T-helper 17 cell (primary cell): ENCODE measurements around the gene ZBTB2. TPM values are rescaled to one million over a fixed set of nuclear protein-coding genes. Genes with fewer than 3 reads are reported as not detected.
"Not testable (repeated sequence)": the region's sequence is repeated elsewhere in the genome, so short reads cannot be mapped to it uniquely, and the experiment has no call there.

ENCODE experiments used
- ATAC-seq: fragments of 150-1000 bp; cut with Tn5 transposase; 2 replicates; pipeline ENCODE4 v1.10.0; 2021; ENCODE audit warnings: mild to moderate bottlenecking, moderate library complexity
- DNase-seq, 3 donors: peaks; one replicate each; pipeline versions ENCODE4 v3.0.0 to v3.0.0-alpha.2; 2020 to 2021
- H3K9me3 ChIP-seq: one replicate; pipeline ENCODE4 v1.7.0; 2013; ENCODE audit warnings: low read length, mild to moderate bottlenecking; ENCODE audit not compliant: control insufficient read depth, poor library complexity, severe bottlenecking
- H3K27ac Mint-ChIP-seq: one replicate; pipeline ENCODE4 v1.8.0; 2022; ENCODE audit warnings: mild to moderate bottlenecking, moderate library complexity, mixed read lengths
- H3K27me3 Mint-ChIP-seq: one replicate; pipeline ENCODE4 v1.8.0; 2022; ENCODE audit warnings: mixed read lengths
- H3K36me3 Mint-ChIP-seq: one replicate; pipeline ENCODE4 v1.8.0; 2022; ENCODE audit warnings: low read depth, mixed read lengths
- H3K4me1 Mint-ChIP-seq: one replicate; pipeline ENCODE4 v1.8.0; 2022; ENCODE audit warnings: mild to moderate bottlenecking, mixed read lengths
- H3K4me3 Mint-ChIP-seq: one replicate; pipeline ENCODE4 v1.8.0; 2022; ENCODE audit warnings: mild to moderate bottlenecking, moderate library complexity, mixed read lengths
- total RNA-seq, 4 donors: library from RNA in 2 of 4; stranded (reverse) in 2 of 4; gene quantifications; one replicate each; pipeline ENCODE4 v1.2.3 and lab custom pipeline; 2022 to 2026

ZBTB2 gene
- total RNA-seq, 2 donors from 2014 or later, result 23.5 to 29.2 TPM

DNA sequence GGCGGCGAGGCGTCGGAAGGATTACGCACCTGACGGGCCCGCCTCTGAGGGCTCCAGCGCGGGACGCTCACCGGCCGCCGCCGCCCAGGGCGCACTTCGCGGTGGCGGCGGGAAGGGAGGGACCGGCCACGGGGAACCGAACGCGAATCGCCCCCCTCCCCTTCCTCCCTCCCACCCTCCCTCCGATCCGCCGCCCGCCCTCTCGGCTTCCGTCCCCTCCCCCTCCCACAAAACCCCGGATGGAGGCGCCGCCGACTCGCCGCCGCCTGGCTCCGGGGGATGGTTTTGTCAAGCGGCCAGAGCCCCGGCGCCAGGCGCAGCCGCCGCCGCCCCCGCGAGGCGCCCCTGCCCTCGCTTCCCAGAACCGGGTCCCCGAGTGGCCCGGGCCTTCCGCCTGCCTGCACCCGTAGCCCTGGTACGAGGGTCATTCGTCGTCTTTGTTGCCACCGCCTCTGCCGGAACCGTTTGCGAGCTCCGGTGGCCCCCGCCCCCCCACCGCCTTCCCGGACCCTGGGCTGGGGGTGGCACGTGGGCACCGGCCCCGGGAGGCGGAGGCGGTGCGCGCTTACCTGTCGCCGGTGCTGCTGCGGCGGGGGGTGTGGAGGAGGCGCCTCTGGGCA is 398 bp downstream of the ZBTB2 start:
- H3K4me3 Mint-ChIP-seq, result peak overlapping the region; percentile 98
- H3K9me3 ChIP-seq, result no peaks in the 10 kb centered on the region
- H3K4me1 Mint-ChIP-seq, result peaks cover 37% of the 10 kb centered on the region
- ATAC-seq (no peak), DNase-seq (peak; percentile 78 to 81 (median 79))
- no peaks in the 10 kb centered on the region for H3K27me3 Mint-ChIP-seq
- H3K36me3 Mint-ChIP-seq, result no peaks in the 10 kb centered on the region
- peak overlapping the region; percentile 97 for H3K27ac Mint-ChIP-seq

DNA sequence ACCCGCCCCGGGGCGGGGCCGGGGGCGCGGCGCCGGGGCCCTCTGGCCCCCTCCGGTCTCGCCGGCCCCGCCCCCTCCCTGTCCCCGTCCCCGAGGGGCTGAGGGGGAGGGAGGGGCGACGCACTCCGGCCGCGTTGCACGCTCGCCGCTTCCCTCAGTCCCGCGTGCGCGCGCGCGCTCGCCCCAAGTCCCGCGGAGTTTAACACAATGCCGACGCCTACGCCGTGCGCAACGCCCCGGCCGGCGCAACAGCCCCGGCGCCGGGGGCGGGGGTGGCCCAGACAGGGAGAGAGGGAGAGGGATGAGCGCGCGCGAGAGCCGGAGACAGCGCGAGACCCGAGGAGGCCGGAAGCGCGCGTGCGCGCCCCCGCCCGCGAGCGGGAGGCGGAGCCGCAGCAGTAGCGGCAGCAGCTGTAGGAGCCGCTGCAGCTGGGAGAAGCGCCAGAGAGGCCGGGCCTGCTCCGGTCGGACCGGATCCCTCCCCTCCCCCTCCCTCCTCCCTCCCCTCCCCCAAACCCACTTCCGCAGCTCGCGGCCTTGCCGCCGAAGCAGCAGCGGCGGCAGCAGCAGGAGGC is 996 bp downstream of the ZBTB2 start:
- DNase-seq (peak; percentile 97 to 98 (median 97)), ATAC-seq (peak; percentile 82)
- no peaks in the 10 kb centered on the region for H3K9me3 ChIP-seq
- peak overlapping the region; percentile 93 for H3K27ac Mint-ChIP-seq
- H3K27me3 Mint-ChIP-seq, result no peaks in the 10 kb centered on the region
- H3K4me1 Mint-ChIP-seq, result peaks cover 36% of the 10 kb centered on the region
- H3K4me3 Mint-ChIP-seq, result peak overlapping the region; percentile 98
- no peaks in the 10 kb centered on the region for H3K36me3 Mint-ChIP-seq

DNA sequence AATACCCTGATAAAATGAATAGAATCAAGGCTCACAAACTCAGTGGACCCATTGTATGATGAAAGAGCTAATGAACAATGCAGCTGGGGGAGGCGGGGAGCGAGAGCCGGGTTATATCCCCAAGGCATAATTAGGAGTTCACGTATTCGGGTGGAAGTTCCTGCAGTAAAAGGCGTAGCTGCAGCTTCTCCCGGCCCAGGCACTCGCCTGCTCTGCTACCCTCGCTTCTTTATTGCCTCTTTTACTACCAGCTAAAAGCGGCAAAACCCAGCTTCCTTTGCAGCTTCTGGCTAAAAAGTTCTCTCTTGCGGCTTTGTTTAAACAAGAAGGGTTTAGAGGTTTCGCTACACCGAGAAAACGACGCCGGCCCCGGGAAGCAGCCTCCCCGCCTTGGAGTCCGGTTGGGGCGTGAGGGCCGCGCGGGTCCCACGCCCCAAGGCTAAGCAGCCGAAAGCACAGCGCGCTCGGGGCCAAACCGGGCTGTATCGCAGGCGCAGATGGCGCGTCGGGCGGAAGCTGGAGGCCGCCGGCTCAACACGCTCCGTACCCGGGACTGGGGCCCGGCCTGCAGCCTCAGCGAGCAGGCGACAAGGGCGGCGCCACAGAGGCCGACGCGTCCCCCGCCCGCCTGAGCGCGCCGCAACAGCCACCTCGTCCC is 1.6 kb downstream of the ZBTB2 start:
- Mint-ChIP-seq H3K36me3 (no peaks in the 10 kb centered on the region), H3K4me1 (peaks cover 36% of the 10 kb centered on the region), H3K27me3 (no peaks in the 10 kb centered on the region), H3K4me3 (peak overlapping the region; percentile 98), H3K27ac (peak overlapping the region; percentile 93)
- ATAC-seq (no peak), DNase-seq (peak in 1 of 3 donors; percentile 20)
- H3K9me3 ChIP-seq, result no peaks in the 10 kb centered on the region

DNA sequence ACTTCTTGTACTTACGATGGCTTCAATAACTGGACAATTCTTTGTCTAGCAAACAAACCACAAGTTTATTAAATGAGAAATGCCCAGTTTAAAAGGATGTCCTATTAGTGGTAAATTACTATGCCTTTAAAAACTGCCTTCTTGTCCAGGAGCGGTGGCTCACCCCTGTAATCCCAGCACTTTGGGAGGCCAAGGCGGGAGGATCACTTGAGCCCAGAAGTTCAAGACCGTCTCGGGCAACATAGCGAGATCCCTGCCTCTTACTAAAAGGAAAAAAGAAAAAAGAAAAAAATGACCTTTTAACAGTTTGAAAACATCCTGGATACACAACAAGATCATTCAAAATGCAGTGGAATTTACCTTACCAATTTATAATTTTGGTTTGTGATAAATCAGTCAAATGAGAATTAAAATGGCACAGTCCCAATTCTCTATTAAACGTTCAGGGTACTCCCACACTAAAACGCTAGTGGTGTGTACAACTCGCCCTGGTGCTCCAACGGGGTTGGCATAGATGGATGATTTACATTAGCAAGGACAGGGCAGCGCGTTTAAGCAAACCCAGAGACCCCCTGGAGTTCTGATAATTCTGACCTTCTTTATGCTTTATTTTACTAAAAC is 2.3 kb downstream of the ZBTB2 start:
- Mint-ChIP-seq H3K4me1 (peaks cover 41% of the 10 kb centered on the region), H3K36me3 (peaks cover 3% of the 10 kb centered on the region), H3K4me3 (peak overlapping the region; percentile 98), H3K27me3 (no peaks in the 10 kb centered on the region), H3K27ac (peak overlapping the region; percentile 93)
- no peak for ATAC-seq
- no peak for DNase-seq
- H3K9me3 ChIP-seq, result no peaks in the 10 kb centered on the region

DNA sequence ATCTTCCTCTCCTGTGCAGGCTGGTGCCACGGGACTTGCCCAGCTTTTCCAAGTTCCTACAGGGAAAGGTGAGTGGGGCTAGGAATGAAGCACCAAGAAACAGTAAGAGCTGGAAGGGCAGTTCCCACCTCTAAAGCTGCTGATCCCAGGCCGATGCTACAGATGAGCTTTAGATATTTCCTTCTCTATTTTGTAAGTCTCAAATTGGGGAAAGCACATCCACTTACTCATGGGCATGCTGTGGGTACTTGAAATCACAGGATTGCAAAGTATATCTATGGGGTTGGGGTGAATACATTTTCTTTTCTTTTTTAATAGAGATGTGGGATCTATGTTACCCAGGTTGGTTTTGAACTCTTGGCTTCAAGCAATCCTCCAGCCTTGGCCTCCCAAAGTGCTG is 3.1 kb downstream of the ZBTB2 start:
- ATAC-seq (no peak), DNase-seq (no peak)
- H3K9me3 ChIP-seq, result no peaks in the 10 kb centered on the region
- H3K27me3 Mint-ChIP-seq, result no peaks in the 10 kb centered on the region
- H3K4me3 Mint-ChIP-seq, result no peak overlapping the region
- H3K27ac Mint-ChIP-seq, result no peak overlapping the region
- H3K36me3 Mint-ChIP-seq, result peaks cover 4% of the 10 kb centered on the region
- peaks cover 36% of the 10 kb centered on the region for H3K4me1 Mint-ChIP-seq

DNA sequence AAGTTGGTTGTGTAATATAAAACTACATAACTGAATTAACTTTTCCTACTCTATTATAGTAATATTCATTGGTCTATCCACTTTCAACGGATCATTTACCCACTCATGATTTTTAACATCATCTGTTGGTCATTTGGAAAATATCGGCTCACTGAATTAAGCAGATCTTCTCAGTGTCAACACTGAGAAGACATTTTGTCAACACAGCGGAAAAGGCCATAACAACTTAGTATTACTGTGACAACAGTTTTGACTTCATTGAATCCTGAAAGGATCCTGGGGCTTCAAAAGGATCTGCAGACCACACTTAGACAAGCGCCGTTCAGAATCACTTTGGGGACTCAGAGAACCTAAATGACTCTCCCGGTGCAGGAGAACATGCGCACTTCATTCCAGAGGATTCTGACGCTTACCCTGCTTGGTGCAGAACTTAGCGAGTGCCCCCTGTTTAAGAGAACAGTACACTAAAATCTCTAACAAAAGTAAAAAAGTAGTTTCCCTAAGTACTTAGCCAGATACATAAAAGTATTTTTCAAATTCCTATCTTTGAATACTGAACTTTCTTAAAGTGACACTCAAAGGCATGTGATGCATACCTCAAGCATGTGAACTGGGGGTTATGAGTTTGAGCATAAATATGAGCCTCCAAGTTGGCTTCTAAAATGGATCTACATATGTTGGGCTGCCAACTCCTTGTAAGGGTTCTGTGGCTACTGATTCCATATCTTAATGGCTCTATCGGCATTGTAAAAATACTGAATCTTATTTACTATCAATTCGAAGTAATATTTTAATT is 4.0 kb downstream of the ZBTB2 start:
- Mint-ChIP-seq H3K36me3 (peaks cover 4% of the 10 kb centered on the region), H3K4me3 (no peak overlapping the region), H3K27ac (peak overlapping the region; percentile 2), H3K27me3 (no peaks in the 10 kb centered on the region), H3K4me1 (peaks cover 28% of the 10 kb centered on the region)
- ATAC-seq, result no peak
- no peak for DNase-seq
- H3K9me3 ChIP-seq, result no peaks in the 10 kb centered on the region

DNA sequence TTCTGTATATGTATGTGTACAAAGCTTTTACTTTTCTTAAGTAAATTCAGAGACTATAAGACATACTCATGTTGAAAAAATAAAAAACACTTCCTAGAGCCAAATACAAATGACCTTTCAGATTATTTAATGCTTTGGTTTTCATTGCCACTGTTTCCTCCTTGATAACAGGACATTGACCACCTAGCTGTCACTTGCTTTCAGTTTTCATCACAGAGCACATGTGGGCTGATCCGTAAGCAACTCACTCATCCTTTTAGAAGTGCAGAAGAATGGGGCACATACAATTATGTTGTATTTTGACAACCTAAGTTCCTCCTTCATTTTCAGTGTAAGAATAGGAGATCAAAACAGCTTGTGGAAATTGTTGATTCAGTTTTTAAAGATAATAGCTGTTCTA is 6.2 kb downstream of the ZBTB2 start:
- Mint-ChIP-seq H3K27me3 (no peaks in the 10 kb centered on the region), H3K27ac (peak overlapping the region; percentile 71), H3K36me3 (peaks cover 6% of the 10 kb centered on the region), H3K4me3 (peak overlapping the region; percentile 15), H3K4me1 (peaks cover 34% of the 10 kb centered on the region)
- no peak for DNase-seq
- H3K9me3 ChIP-seq, result no peaks in the 10 kb centered on the region
- ATAC-seq, result no peak

DNA sequence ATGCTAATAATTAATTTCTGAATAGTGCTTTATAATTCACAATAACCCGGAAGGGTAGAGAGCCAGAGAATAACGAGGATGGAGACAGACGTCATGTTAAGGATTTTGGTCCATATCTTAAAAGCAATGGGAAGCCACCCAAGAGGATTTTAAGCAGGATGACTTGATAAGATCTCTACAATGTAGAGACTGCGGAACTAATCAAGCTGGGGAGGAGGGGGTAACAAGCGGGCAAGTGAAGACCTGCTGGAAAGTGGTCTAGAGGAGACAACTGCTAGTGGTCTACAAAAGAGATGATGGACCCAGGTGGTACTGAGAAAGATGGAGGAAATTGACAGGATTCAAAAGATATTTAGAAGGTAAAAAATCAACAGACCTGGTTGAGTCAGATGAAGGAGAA is 7.2 kb downstream of the ZBTB2 start:
- DNase-seq, result no peak
- Mint-ChIP-seq H3K4me3 (peak overlapping the region; percentile 39), H3K27ac (peak overlapping the region; percentile 53), H3K36me3 (peaks cover 6% of the 10 kb centered on the region), H3K27me3 (no peaks in the 10 kb centered on the region), H3K4me1 (peaks cover 37% of the 10 kb centered on the region)
- H3K9me3 ChIP-seq, result no peaks in the 10 kb centered on the region
- no peak for ATAC-seq

DNA sequence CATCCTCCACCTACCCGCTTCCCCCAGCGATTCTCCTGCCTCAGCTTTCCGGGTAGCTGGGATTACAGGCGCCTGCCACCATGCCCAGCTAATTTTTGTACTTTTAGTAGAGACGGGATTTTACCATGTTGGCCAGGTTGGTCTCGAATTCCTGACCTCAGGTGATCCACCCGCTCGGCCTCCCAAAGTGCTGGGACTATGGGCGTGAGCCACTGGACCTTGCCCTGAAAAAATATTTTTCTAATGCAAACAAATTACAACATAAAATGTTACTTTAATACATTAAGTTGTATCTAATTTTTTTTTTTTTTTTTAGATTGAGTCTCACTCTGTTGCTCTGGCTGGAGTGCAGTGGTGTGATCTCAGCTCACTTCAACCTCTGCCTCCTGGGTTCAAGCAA is 8.7 kb downstream of the ZBTB2 start:
- peak overlapping the region; percentile 100 for H3K27ac Mint-ChIP-seq
- H3K9me3 ChIP-seq, ATAC-seq, DNase-seq, H3K36me3 Mint-ChIP-seq, H3K27me3 Mint-ChIP-seq, H3K4me3 Mint-ChIP-seq: not testable (repeated sequence)
- peaks cover 43% of the 10 kb centered on the region for H3K4me1 Mint-ChIP-seq

DNA sequence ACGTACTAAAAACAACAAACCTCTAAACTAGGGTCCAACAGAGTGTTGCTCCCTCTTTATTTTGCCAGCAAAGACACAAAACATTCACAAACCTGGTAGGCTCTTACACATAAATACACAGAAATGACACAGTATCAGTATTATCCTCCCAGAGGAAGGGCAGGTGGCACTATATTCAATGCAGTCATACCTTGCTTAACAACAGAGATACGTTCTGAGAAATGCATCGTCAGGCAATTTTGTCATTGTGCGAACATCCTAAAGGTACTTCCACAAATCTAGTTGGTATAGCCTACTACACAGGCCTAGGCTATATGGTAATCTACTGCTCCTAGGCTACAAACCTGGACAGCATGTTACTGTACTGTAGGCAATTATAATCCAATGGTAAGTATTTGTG is 9.6 kb downstream of the ZBTB2 start:
- H3K9me3 ChIP-seq, result no peaks in the 10 kb centered on the region
- Mint-ChIP-seq H3K4me1 (peaks cover 47% of the 10 kb centered on the region), H3K36me3 (peaks cover 6% of the 10 kb centered on the region), H3K27ac (peak overlapping the region; percentile 100), H3K4me3 (peak overlapping the region; percentile 71), H3K27me3 (no peaks in the 10 kb centered on the region)
- DNase-seq (no peak), ATAC-seq (no peak)

DNA sequence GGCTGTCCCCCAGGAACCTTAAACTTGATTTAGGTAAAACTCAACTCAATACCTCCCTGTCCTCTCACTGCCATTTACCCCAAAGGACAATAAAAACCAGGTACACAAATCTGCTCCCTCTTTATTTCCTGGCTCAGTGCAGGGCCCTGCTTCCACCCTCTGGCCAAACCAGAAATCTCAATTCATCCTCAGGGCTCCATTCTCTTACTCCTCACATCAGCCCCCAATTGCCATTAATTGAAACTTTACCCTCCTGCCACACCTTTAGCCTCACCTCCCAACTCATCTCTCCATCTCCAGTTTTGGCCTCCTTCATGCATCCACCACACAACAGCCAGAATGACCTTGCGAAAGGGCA is 10.5 kb downstream of the ZBTB2 start:
- Mint-ChIP-seq H3K27ac (peak overlapping the region; percentile 100), H3K4me3 (peak overlapping the region; percentile 94), H3K36me3 (peaks cover 6% of the 10 kb centered on the region), H3K27me3 (no peaks in the 10 kb centered on the region), H3K4me1 (peaks cover 56% of the 10 kb centered on the region)
- no peak for DNase-seq
- ATAC-seq, result peak; percentile 17
- H3K9me3 ChIP-seq, result no peaks in the 10 kb centered on the region

DNA sequence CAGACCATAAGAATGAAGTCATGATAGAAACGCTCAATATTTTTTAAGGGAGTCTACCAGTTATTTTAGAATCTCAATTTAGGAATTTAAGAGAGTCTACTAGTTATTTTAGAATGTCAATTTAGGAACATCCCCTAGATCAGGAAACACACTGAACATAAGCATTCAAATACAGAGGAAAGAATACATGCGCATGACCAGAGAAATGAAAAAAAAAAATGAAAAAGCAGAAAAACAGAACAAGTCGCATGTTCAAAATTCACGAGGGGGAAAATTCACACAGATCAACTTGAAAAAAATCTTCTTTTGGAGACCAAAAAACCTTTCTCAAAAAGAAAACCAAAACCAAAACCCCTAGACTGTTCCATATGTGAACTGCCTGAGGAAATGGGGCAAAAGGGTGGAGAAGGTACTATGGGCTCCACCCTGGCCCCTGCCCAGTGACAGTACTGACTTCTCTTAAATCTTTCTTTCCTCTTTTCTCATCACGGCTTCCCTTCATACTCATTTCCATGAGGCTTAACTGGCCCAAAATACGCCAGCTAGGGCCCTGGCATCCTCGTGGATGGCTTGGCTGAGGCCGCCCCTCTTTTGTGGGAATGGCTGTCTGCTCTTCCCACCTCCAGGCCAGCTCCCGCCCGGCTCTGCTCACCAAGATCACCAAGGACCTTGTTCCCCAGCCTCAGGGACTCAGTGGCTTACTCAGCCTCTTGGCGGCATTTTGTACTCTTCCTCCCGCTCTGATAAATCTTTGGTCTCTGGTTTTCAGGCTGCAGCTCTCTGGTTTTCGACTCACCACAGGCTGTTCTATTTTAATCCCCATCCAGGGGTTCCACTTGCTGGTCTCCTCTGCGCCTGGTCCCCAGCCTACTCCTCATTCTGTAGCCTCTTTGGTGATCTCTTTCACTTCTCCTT is 11.2 kb downstream of the ZBTB2 start:
- Mint-ChIP-seq H3K27me3 (no peaks in the 10 kb centered on the region), H3K4me1 (peaks cover 57% of the 10 kb centered on the region), H3K4me3 (peak overlapping the region; percentile 94), H3K27ac (peak overlapping the region; percentile 100), H3K36me3 (peaks cover 6% of the 10 kb centered on the region)
- H3K9me3 ChIP-seq, result no peaks in the 10 kb centered on the region
- ATAC-seq, result peak; percentile 73
- no peak for DNase-seq
